GF-D8 (cell line): Measurements from ENCODE around the gene CD79A.

ENCODE experiments used
- DNase-seq: peaks from one replicate; lab custom pipeline; 2025; lab: John Stamatoyannopoulos, UW

Gene CD79A

GRCh38 chr19:41883821-41884733 is 7.0 kb downstream of the CD79A start:
- DNase-seq, result peak; percentile 91

GRCh38 chr19:41886761-41887710 is 10.0 kb downstream of the CD79A start:
- DNase-seq, result no peak

GRCh38 chr19:41887711-41888382 is 10.8 kb downstream of the CD79A start:
- no peak for DNase-seq

- no peak for DNase-seq
Observed at GRCh38 chr19:41888926-41889325, 11.8 kb downstream of the CD79A start.

- no peak for DNase-seq
Observed at GRCh38 chr19:41889896-41890295, 12.8 kb downstream of the CD79A start.

GRCh38 chr19:41890936-41891335 is 13.9 kb downstream of the CD79A start:
- no peak for DNase-seq

- no peak for DNase-seq
Observed at GRCh38 chr19:41892173-41892902, 15.3 kb downstream of the CD79A start.

GRCh38 chr19:41893899-41894298 is 16.8 kb downstream of the CD79A start:
- DNase-seq, result no peak

GRCh38 chr19:41894350-41894749 is 17.3 kb downstream of the CD79A start:
- DNase-seq, result no peak

- DNase-seq, result no peak
Observed at GRCh38 chr19:41895745-41896580, 18.9 kb downstream of the CD79A start.

GRCh38 chr19:41896581-41896942 is 19.5 kb downstream of the CD79A start:
- DNase-seq, result no peak

- DNase-seq, result no peak
Observed at GRCh38 chr19:41897181-41897580, 20.1 kb downstream of the CD79A start.

GRCh38 chr19:41897820-41898219 is 20.7 kb downstream of the CD79A start:
- no peak for DNase-seq

- DNase-seq, result no peak
Observed at GRCh38 chr19:41898235-41898634, 21.2 kb downstream of the CD79A start.

- DNase-seq, result no peak
Observed at GRCh38 chr19:41901707-41902360, 24.8 kb downstream of the CD79A start.

- DNase-seq, result no peak
Observed at GRCh38 chr19:41902594-41902993, 25.5 kb downstream of the CD79A start.

GRCh38 chr19:41903193-41903953 is 26.3 kb downstream of the CD79A start:
- no peak for DNase-seq

- DNase-seq, result no peak
Observed at GRCh38 chr19:41904118-41904870, 27.2 kb downstream of the CD79A start.
